Measurements from ENCODE around the gene GRIA4.

The GRIA4 gene

DNA sequence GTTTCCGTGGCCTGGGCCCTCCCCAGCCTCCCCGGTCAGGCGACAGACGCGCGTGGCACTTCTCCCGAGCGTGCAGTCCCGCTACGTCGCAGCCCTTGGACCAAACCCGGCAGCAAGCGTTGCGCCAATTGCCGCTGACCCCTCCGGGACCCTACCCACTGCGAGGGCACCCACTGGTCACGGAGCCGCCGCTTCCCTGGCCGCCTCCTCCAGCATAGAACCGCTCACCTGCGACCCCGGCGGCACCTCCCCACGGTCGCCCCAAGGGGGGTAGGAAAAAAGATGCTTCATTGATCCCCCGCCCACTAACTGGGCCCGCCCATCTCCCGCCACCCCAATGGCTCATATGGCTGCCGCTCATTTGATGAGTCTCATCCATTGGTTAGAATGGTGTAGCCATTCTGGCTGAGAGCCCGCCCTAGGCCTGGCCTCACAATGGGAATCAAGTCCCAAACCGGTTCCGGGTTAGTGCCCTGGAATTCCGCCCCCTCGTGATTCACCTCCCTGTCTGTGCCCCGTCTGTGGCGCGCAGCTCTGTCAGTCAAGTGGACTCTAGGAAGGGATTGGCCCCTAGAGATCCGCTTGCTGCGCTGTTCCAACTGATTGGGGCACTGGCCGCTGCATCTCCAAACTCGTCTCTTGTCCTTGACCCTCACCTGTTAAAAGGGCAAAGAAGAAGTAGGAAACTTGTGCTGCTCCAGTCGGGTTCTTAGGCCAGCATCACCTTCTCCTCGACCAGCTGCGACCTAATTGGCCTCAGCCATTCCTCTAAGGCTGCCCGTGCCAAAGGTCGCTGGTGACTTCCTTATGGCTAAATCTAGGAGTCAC lies 412.3 kb downstream of the GRIA4 start, which contains the start of gene MSANTD4 (continued):
- TF ChIP-seq ZNF23 (tag by site-specific recombination; IDR thresholded peaks at IDR 0.05; ENCODE audit: borderline replicate concordance), result no peak
- no peak for TF ChIP-seq BCL6B (tag by site-specific recombination; IDR thresholded peaks at IDR 0.05)
- no peak for TF ChIP-seq ZNF544 (tag by site-specific recombination; IDR thresholded peaks at IDR 0.05)
- no peak for TF ChIP-seq MZF1 (tag by site-specific recombination; IDR thresholded peaks at IDR 0.05; ENCODE audit: borderline replicate concordance)
- no peak for TF ChIP-seq ZNF19 (tag by site-specific recombination; IDR thresholded peaks at IDR 0.05; ENCODE audit: low read depth)
- no peak for TF ChIP-seq ZNF211 (tag by site-specific recombination; IDR thresholded peaks at IDR 0.05; ENCODE audit: low read depth)
- no peak for TF ChIP-seq ZNF76 (tag by site-specific recombination; IDR thresholded peaks at IDR 0.05; ENCODE audit: borderline replicate concordance, low read depth)
- TF ChIP-seq PATZ1 (tag by site-specific recombination; IDR thresholded peaks at IDR 0.05), result peak; percentile 84
- TF ChIP-seq ZFP41 (tag by site-specific recombination; IDR thresholded peaks at IDR 0.05; ENCODE audit: borderline replicate concordance), result no peak
- no peak for TF ChIP-seq ZFP69B (tag by site-specific recombination; IDR thresholded peaks at IDR 0.05)
- TF ChIP-seq ZFHX2 (tag by site-specific recombination; conservative IDR thresholded peaks at IDR 0.05), result peak; percentile 61; the same call in 1 of the 2 replicates
- peak; percentile 25; the same call in 1 of the 2 replicates for TF ChIP-seq ZNF335 (tag by site-specific recombination; conservative IDR thresholded peaks at IDR 0.05)
- TF ChIP-seq SCRT2 (tag by site-specific recombination; IDR thresholded peaks at IDR 0.05), result peak; percentile 83; the same call in 1 of the 2 replicates
- TF ChIP-seq SALL2 (tag by site-specific recombination; IDR thresholded peaks at IDR 0.05; ENCODE audit: borderline replicate concordance), result no peak
- peak; percentile 94 for TF ChIP-seq SP3 (tag by site-specific recombination; IDR thresholded peaks at IDR 0.05)
- no peak for TF ChIP-seq ZBTB6 (tag by site-specific recombination; IDR thresholded peaks at IDR 0.05)
- no peak for TF ChIP-seq ZNF664 (tag by site-specific recombination; IDR thresholded peaks at IDR 0.05)
- TF ChIP-seq ZNF510 (tag by site-specific recombination; IDR thresholded peaks at IDR 0.05; ENCODE audit: insufficient replicate concordance), result no peak
- TF ChIP-seq ZNF548 (tag by site-specific recombination; IDR thresholded peaks at IDR 0.05), result no peak
- TF ChIP-seq ZNF791 (tag by site-specific recombination; IDR thresholded peaks at IDR 0.05), result no peak
- no peak for TF ChIP-seq ZEB2 (tag by site-specific recombination; IDR thresholded peaks at IDR 0.05)
- TF ChIP-seq ZNF121 (tag by site-specific recombination; IDR thresholded peaks at IDR 0.05), result no peak
- no peak for TF ChIP-seq MYNN (tag by site-specific recombination; IDR thresholded peaks at IDR 0.05; ENCODE audit: borderline replicate concordance)

All from HEK293 (cell line).